ENCODE data around the gene CHAF1A.

CHAF1A gene

DNA sequence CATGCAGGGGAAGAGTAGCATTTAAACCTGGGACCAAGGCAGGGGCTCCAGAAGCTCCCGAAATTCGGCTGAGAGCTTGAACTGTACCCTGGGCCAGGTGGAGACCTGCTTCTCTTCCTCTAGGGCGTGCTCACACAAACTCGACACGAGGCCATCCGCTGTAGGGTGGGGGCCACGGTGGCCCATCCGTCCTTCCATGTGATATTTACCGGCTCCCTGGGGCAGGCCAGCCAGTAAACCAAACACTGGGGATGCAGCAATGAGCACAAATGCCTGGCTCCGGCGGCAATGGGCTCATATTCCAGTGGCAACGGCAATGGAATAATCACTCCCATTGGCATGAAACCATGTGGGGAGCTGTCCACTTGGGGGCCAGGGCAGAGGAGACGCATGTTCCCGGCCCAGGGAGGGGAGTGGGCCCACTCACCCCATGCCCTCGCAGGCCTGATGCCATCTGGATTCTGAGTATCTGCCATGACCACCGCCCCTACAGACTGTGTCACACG, 12.9 kb upstream of the CHAF1A start:
- H3K27ac ChIP-seq (ENCODE audit: low read length) = no peak overlapping the region
- H3K4me3 ChIP-seq (ENCODE audit: low read depth in 1 of 2, low read length in 2 of 2) = no peak overlapping the region
- H3K9me3 ChIP-seq (ENCODE audit: insufficient read depth, low read length, severe bottlenecking) = no peaks in the 10 kb centered on the region
- 0 out of 3 replicates have a peak, but pooled peaks have one; percentile 12 for ATAC-seq (ENCODE audit: insufficient read depth, low read depth)
- H4K20me1 ChIP-seq (ENCODE audit: insufficient read depth, low read length) = peaks cover 80% of the 10 kb centered on the region
- H3K36me3 ChIP-seq (ENCODE audit: insufficient read depth, low read length) = peaks cover 30% of the 10 kb centered on the region
- H3K4me1 ChIP-seq (ENCODE audit: insufficient read depth, low read length) = no peaks in the 10 kb centered on the region
- H3K79me2 ChIP-seq (ENCODE audit: insufficient read depth, low read length) = peaks cover 96% of the 10 kb centered on the region
- no peak for DNase-seq
- no peak overlapping the region for H3K4me2 ChIP-seq (ENCODE audit: insufficient read depth, low read length)
- no peak overlapping the region for H2AFZ ChIP-seq (ENCODE audit: low read depth, low read length)
- TF ChIP-seq, protein P1, sequence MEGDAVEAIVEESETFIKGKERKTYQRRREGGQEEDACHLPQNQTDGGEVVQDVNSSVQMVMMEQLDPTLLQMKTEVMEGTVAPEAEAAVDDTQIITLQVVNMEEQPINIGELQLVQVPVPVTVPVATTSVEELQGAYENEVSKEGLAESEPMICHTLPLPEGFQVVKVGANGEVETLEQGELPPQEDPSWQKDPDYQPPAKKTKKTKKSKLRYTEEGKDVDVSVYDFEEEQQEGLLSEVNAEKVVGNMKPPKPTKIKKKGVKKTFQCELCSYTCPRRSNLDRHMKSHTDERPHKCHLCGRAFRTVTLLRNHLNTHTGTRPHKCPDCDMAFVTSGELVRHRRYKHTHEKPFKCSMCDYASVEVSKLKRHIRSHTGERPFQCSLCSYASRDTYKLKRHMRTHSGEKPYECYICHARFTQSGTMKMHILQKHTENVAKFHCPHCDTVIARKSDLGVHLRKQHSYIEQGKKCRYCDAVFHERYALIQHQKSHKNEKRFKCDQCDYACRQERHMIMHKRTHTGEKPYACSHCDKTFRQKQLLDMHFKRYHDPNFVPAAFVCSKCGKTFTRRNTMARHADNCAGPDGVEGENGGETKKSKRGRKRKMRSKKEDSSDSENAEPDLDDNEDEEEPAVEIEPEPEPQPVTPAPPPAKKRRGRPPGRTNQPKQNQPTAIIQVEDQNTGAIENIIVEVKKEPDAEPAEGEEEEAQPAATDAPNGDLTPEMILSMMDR (IDR thresholded peaks at IDR 0.05; ENCODE audit: borderline replicate concordance, extremely low read depth, low read length, poor library complexity, severe bottlenecking) = no peak
- no peak for TF ChIP-seq EZH2 (IDR thresholded peaks at IDR 0.05; ENCODE audit: borderline replicate concordance, low read depth, low read length, severe bottlenecking)
- no peaks in the 10 kb centered on the region for H3K27me3 ChIP-seq (ENCODE audit: insufficient read depth, low read length, poor library complexity)
- no peak overlapping the region for H3K9ac ChIP-seq (ENCODE audit: low read depth, low read length)

DNA sequence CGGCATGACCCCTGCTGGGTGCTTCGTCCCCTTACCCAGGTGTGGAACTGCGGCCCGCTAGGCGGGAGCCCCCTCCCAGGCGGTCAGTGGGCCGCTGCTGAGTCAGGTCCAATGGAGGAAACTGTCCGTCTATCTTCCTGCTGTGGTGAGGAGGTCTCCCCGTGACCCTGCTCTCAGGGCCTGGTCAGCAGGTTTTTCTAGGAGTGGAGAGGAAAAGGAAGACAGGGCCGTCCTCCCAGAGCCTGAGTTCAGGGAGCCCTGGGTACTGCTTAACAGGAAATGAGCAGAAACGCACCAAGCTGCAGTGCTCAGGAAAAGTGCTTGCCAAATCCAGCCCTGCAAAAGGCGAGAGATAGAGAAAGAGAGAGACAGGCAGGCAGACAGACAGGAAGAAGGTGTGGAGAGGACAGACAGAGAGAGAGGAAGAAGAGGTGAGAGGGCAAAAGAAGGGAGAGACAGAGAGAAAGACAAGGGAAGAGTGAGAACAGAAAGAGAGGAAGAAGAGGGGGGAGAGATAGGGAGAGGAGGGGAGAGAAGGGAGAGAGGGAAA, 12.3 kb upstream of the CHAF1A start:
- Histone ChIP-seq H3K27ac (ENCODE audit: low read length) (peak overlapping the region; percentile 35; the same call in 1 of the 2 replicates), H3K9me3 (ENCODE audit: insufficient read depth, low read length, severe bottlenecking) (no peaks in the 10 kb centered on the region), H3K4me3 (ENCODE audit: low read depth in 1 of 2, low read length in 2 of 2) (no peak overlapping the region), H3K9ac (ENCODE audit: low read depth, low read length) (no peak overlapping the region), H3K4me1 (ENCODE audit: insufficient read depth, low read length) (no peaks in the 10 kb centered on the region), H3K79me2 (ENCODE audit: insufficient read depth, low read length) (peaks cover 96% of the 10 kb centered on the region), H2AFZ (ENCODE audit: low read depth, low read length) (no peak overlapping the region), H3K27me3 (ENCODE audit: insufficient read depth, low read length, poor library complexity) (no peaks in the 10 kb centered on the region), H3K4me2 (ENCODE audit: insufficient read depth, low read length) (no peak overlapping the region), H3K36me3 (ENCODE audit: insufficient read depth, low read length) (peaks cover 30% of the 10 kb centered on the region), H4K20me1 (ENCODE audit: insufficient read depth, low read length) (peaks cover 81% of the 10 kb centered on the region)
- ATAC-seq (ENCODE audit: insufficient read depth, low read depth) (0 out of 3 replicates have a peak, but pooled peaks have one; percentile 19), DNase-seq (no peak)
- TF ChIP-seq EZH2 (IDR thresholded peaks at IDR 0.05; ENCODE audit: borderline replicate concordance, low read depth, low read length, severe bottlenecking) = no peak
- TF ChIP-seq, protein P1 (IDR thresholded peaks at IDR 0.05; ENCODE audit: borderline replicate concordance, extremely low read depth, low read length, poor library complexity, severe bottlenecking) = no peak

DNA sequence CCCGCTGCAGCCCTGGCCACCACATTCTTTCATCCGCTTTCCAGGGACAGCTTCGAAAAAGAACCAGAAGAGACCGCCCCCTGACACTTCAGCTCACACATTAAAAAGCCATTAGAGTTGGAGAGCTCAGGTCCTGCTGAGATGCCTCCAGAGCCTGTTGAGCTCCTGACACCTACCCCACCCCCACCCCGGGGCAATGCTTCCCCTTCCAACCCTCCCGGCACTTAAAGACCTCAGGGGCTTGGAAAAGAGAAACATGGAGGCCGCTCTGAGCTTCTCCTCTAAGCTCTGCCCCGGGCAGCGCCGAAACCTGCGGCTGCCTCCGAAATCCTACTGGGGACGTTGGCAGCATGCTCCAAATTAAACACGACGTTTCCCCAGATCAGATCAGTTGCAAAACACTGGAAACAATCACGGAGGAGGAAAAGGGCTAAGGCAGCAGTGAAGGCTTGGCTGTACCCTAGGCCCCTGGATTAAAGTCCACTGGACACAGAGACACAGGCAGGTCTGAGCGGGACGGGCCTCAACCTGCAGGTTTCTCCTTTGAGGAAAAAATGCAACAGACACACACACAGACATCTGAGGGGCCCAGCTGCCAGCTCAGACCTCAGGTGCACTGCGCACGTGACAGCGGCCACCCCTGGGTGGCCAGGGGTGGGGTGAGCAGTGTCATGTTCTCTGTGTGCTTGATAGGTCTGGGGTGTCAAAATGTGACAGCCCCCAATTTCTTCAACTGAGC, 11.7 kb upstream of the CHAF1A start:
- H2AFZ ChIP-seq (ENCODE audit: low read depth, low read length) = no peak overlapping the region
- no peak overlapping the region for H3K27ac ChIP-seq (ENCODE audit: low read length)
- DNase-seq (no peak), ATAC-seq (ENCODE audit: insufficient read depth, low read depth) (no peak)
- no peaks in the 10 kb centered on the region for H3K4me1 ChIP-seq (ENCODE audit: insufficient read depth, low read length)
- TF ChIP-seq, protein P1 (IDR thresholded peaks at IDR 0.05; ENCODE audit: borderline replicate concordance, extremely low read depth, low read length, poor library complexity, severe bottlenecking) = no peak
- no peak for TF ChIP-seq EZH2 (IDR thresholded peaks at IDR 0.05; ENCODE audit: borderline replicate concordance, low read depth, low read length, severe bottlenecking)
- H3K9me3 ChIP-seq (ENCODE audit: insufficient read depth, low read length, severe bottlenecking) = no peaks in the 10 kb centered on the region
- H3K9ac ChIP-seq (ENCODE audit: low read depth, low read length) = no peak overlapping the region
- H4K20me1 ChIP-seq (ENCODE audit: insufficient read depth, low read length) = peaks cover 79% of the 10 kb centered on the region
- peaks cover 94% of the 10 kb centered on the region for H3K79me2 ChIP-seq (ENCODE audit: insufficient read depth, low read length)
- peaks cover 33% of the 10 kb centered on the region for H3K36me3 ChIP-seq (ENCODE audit: insufficient read depth, low read length)
- no peaks in the 10 kb centered on the region for H3K27me3 ChIP-seq (ENCODE audit: insufficient read depth, low read length, poor library complexity)
- H3K4me3 ChIP-seq (ENCODE audit: low read depth in 1 of 2, low read length in 2 of 2) = no peak overlapping the region
- H3K4me2 ChIP-seq (ENCODE audit: insufficient read depth, low read length) = no peak overlapping the region
